ENCODE results near the gene SCN2B.

DNA sequence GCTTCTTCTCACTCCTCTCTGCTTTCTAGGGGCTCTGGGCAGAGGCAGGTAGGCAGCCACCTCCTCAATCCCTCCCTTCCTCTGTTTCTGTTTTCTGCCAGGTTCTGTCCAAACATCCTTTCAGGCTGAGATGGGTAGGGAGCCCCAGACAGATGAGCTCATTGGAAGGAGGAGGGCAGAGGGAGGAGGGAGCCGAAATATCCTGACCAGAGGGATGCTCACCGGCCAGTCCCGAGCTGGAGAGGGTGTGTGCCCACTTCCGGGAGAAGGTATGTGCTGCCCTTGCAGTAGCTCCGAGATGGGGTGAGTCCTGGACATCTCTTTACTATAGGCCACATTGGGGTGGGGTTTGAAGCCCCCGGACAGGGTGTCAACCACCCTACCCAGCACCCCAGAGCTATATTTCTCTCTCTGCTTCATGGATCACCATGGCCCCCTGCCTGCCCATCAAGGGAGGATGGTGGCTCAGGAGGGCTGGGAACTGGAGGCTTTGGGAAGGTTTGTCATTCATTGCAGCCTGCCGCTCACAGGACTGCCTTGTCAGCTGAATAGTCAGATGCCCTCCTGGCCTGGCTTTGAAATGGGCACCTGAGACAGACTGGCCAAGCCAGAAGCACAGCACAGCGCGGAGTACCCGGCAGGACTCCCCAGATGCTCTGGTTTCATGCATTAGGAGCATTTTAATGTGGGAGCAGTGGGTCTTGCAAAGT lies 19.1 kb downstream of the SCN2B start:
- TF ChIP-seq, protein P1, sequence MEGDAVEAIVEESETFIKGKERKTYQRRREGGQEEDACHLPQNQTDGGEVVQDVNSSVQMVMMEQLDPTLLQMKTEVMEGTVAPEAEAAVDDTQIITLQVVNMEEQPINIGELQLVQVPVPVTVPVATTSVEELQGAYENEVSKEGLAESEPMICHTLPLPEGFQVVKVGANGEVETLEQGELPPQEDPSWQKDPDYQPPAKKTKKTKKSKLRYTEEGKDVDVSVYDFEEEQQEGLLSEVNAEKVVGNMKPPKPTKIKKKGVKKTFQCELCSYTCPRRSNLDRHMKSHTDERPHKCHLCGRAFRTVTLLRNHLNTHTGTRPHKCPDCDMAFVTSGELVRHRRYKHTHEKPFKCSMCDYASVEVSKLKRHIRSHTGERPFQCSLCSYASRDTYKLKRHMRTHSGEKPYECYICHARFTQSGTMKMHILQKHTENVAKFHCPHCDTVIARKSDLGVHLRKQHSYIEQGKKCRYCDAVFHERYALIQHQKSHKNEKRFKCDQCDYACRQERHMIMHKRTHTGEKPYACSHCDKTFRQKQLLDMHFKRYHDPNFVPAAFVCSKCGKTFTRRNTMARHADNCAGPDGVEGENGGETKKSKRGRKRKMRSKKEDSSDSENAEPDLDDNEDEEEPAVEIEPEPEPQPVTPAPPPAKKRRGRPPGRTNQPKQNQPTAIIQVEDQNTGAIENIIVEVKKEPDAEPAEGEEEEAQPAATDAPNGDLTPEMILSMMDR (IDR thresholded peaks at IDR 0.05) = no peak
- no peak for TF ChIP-seq EP300 (IDR thresholded peaks at IDR 0.05)
- no peak for TF ChIP-seq POLR2AphosphoS5 (IDR thresholded peaks at IDR 0.05)
- TF ChIP-seq POLR2A (IDR thresholded peaks at IDR 0.05) = no peak

Data from upper lobe of left lung (tissue), 4 donors.